NCI-H460 (cell line): Measurements from ENCODE around the gene FTO. TPM values are rescaled to one million over a fixed set of nuclear protein-coding genes. Genes with fewer than 3 reads are reported as not detected.
A peak's percentile ranks its signal among the peaks of the same experiment; 100 is the strongest.

Source experiments
- DNase-seq: peaks from one replicate; pipeline ENCODE4 v3.0.0-alpha.2; 2016; ENCODE audit warnings: low read depth; ENCODE audit errors: extremely low read depth
- total RNA-seq: library from RNA; depleted of rRNA; stranded (reverse); fragments of >200 nt; shearing (Covaris generic); gene quantifications from 2 replicates; pipeline ENCODE4 v1.2.3, GENCODE V29; 2014

The FTO gene
- total RNA-seq, 1 experiment from 2014 or later = 41.2 TPM

- peak; percentile 51 for DNase-seq
These were observed 327.3 kb downstream of the FTO start for GRCh38 chr16:54031107-54031760.

DNA sequence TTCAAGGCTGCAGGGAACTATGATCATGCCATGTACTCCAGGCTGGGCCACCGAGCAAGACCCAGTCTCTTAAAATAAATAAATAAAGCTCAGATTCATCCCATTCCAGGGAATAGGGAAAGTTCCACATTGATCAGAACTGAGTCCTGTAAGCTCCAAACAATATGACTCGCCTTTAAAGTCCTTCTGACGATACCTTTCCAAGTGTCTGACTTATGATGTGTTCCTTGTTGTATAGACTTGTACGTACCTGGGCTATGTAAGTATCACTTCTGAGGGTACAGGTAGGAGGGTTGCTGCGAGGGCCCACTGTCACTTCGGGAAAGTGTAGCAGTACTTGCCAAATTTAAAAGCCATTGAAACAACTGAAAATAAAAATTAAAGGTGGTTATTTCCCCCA, 329.8 kb downstream of the FTO start:
- no peak for DNase-seq

GRCh38 chr16:54034684-54035083, 330.7 kb downstream of the FTO start:
- DNase-seq = no peak

DNA sequence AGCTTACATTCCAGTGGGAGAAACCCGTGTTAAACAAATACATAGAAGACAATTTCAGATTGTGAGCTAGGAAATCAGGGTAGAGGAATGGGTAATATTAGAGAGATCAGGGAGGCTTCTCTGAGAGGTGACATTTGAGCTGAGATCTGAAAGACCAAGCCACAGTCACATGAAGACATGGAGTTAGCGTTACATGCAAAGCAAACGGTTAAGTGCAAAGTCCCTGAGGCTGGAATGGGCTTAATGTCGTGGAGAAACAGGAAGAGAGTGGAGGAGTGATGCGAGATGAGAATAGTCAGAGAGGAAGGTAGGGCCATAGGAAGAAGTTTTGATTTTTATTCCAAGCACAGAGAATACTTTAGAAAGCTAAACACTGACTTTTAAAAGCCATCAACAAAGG, 336.5 kb downstream of the FTO start:
- DNase-seq = no peak

- DNase-seq = no peak
These were observed 337.0 kb downstream of the FTO start for GRCh38 chr16:54040975-54041374.

GRCh38 chr16:54048586-54049495, 344.9 kb downstream of the FTO start:
- DNase-seq = no peak

DNA sequence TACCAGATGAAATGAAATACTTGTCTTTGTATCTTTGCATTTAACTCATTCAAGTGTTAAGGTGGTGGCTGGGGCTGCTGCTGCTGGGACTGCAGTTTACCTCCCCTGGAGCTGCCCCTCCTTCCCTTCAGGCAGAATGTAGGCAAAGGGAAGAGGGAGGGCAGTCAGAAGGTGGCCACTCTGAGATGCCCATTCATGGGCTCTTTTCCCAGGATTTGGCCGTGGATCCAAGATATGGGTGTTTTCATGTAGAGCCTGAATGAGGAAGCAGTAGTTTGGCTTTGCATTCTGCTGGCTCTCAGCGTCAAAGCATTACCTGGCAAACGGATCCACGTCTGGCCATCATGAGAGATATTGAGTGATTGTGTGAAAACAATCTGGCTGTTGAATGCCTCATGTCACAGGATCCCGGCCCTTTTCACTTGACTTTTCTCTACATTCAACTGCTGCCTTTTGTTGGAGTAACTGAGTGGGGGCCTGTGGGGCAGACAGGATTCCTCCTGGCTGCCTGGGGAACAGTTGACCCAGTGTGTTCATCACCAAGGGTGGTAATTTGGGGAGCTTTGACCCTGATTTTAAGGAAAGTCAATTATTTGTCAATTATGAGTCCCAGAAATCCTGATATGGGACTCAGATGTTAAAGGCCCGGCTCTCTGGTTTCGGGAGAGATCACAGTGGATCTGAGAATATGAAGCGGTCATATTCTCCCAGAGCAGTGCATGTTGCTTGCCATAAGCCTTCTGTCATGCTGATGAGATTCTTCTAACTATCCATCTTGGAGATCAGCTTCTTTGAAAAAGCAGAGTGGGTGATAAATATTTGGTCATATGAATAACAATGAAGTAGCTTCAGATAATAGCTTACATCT, 345.9 kb downstream of the FTO start:
- no peak for DNase-seq

GRCh38 chr16:54050459-54051210, 346.7 kb downstream of the FTO start:
- no peak for DNase-seq

GRCh38 chr16:54051821-54052220, 347.9 kb downstream of the FTO start:
- no peak for DNase-seq

GRCh38 chr16:54052271-54052670, 348.3 kb downstream of the FTO start:
- no peak for DNase-seq

GRCh38 chr16:54053891-54054820, 350.2 kb downstream of the FTO start:
- no peak for DNase-seq

GRCh38 chr16:54055191-54055590, 351.2 kb downstream of the FTO start:
- DNase-seq = no peak

GRCh38 chr16:54055864-54056263, 351.9 kb downstream of the FTO start:
- DNase-seq = no peak

DNA sequence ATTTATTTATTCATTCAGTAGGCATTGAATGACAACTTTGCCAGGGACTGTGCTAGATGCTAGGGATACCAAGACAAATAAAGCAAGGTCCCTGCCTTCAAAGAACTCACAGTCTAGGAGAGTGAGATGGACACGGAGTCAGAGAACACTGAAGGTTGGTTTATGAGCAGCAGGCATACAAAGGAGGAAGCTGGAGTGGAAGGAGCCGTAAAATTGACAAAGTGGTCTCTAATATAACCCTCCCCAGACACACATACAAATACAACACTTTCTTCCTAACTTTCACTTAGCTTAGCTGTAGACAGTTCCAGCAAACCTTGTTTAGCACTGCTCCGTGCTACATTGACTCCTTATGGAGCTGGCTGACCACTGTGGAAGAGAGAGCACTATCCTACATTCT, 353.0 kb downstream of the FTO start:
- no peak for DNase-seq

DNA sequence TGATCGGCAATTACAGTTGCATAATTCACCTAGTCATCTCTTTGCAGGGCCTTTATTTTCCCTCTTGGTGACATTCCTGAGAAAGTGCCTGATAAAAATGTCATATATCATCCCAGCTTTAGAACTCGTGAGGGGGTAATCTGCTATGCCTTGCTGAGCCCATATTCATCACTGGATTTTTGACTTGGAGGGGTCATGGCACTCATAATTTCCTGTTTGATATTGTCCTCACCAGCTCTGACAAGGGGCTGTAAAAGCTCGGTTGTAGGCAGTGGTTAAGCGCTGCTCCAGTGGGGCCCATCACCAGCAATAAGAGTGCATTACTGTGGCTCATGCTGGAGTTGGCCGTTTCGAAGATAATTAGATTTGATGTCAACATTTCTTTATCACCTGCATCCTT, 355.4 kb downstream of the FTO start:
- DNase-seq = no peak

- DNase-seq = no peak
These were observed 356.9 kb downstream of the FTO start for GRCh38 chr16:54060599-54061421.

- no peak for DNase-seq
These were observed 357.5 kb downstream of the FTO start for GRCh38 chr16:54061454-54061853.
